Hypothalamus (tissue), 51 donors: ENCODE measurements around the gene GOLGA1.
A peak's percentile ranks its signal among the peaks of the same experiment; 100 is the strongest.
"Not testable (repeated sequence)": the region's sequence is repeated elsewhere in the genome, so short reads cannot be mapped to it uniquely, and the experiment has no call there.

Source experiments
- DNase-seq, 51 donors: peaks; one replicate each; lab custom pipeline; 2025; lab: John Stamatoyannopoulos, UW

Gene GOLGA1

GRCh38 chr9:124840300-124840833 is 100.5 kb downstream of the GOLGA1 start:
- DNase-seq: no peak

- no peak for DNase-seq
Observed at GRCh38 chr9:124839612-124840299, 101.1 kb downstream of the GOLGA1 start.

DNA sequence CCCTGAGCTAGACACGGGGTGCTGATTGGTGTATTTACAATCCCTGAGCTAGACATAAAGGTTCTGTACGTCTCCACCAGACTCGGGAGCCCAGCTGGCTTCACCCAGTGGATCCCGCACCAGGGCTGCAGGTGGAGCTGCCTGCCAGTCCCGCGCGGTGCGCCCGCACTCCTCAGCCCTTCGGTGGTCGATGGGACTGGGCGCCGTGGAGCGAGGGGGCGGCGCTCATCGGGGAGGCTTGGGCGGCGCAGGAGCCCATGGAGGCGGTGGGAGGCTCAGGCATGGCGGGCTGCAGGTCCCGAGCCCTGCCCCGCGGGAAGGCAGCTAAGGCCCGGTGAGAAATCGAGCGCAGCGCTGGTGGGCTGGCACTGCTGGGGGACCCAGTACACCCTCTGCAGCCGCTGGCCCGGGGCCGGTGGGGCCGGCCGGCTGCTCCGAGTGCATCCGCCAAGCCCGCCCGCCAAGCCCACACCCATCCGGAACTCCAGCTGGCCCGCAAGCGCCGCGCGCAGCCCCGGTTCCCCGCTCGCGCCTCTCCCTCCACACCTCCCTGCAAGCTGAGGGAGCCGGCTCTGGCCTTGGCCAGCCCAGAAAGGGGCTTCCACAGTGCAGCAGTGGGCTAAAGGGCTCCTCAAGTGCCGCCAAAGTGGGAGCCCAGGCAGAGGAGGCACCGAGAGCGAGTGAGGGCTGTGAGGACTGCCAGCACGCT is 102.2 kb downstream of the GOLGA1 start:
- not testable (repeated sequence) for DNase-seq

DNA sequence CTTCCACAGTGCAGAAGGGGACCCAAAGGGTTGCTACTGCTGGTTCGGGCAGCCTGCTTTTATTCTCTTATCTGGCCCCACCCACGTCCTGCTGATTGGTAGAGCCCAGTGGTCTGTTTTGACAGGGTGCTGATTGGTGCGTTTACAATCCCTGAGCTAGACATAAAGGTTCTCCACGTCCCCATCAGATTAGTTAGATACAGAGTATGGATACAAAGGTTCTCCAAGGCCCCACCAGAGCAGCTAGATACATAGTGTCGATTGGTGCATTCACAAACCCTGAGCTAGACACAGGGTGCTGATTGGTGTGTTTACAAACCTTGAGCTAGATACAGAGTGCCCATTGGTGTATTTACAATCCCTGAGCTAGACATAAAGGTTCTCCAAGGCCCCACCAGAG is 102.8 kb downstream of the GOLGA1 start:
- not testable (repeated sequence) for DNase-seq

- peak in 7 of 51 donors; percentile 9 to 32 (median 24) for DNase-seq
Observed at GRCh38 chr9:124835026-124835557, 105.8 kb downstream of the GOLGA1 start.

DNA sequence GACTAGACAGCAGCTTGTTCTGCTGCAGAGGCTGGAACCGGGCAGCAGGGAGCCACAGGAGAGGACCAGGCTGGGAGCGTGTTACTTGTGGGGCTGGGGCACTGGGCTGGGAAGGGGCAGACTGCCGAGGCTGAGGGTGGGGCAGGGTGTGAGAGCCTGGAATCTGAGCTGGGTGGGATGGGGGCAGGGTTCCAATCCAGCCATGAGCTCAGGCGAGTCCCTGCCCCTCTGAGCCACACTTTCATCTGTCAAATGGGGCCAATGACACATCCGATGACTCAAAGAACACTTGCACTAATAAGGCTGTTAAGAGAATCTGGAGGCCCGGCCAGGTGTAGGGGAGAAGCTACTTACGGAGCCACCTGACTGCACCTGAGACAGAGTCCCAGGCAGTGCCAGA is 106.3 kb downstream of the GOLGA1 start:
- DNase-seq: no peak

GRCh38 chr9:124831642-124832364 is 109.1 kb downstream of the GOLGA1 start:
- no peak for DNase-seq

GRCh38 chr9:124830593-124830992 is 110.3 kb downstream of the GOLGA1 start:
- no peak for DNase-seq

DNA sequence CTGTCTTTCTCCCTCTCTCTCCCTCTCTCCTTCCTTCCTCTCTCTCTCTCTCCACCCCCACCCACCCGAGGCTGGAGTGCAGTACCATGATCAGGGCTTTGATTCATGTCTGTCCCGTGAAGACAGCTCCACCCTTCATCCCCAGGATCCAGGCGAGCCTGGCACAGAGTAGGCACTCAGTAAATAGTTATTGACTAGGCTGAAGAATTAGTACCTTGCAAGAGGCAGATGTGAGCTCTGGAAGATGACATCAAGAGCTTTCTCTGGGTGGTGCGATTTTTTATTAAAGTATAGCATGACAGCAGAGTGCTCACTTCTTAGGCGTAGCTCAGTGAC is 111.6 kb downstream of the GOLGA1 start:
- no peak for DNase-seq

DNA sequence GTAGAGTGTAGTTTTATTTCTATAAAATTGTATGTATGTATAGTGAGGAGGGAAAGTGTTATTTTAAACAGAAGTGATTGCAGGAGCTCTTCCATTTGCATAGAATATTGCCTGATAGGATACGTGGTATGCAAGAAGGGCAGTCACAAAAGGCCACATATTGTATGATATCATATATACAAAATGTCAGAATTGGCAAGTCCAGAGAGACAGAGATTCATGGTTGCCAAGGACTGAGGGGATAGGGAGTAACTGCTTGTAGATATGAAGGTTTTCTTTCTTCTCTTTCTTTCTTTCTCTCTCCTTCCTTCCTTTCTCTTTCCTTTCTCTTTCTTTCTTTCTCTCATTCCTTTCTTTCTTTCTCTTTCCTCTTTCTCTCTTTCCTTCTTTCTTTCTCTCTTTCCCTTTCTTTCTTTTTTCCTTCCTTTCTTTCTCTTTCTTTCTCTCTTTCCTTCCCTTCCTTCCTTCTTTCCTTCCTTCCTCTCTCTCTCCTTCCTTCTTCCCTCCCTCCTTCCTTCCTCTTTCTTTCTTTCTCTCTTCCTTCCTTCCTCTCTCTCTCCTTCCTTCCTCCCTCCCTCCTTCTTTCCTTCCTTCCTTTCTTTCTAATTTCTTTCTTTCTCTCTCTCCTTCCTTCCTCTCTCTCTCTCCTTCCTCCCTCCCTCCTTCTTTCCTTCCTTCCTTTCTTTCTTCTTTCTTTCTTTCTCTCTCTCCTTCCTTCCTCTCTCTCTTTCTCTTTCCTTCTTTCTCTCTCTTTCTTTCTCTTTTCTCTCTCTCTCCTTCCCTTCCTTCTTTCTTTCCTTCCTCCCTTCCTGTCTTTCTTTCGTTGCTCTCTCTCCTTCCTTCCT is 112.2 kb downstream of the GOLGA1 start:
- DNase-seq: no peak
